Panc1 (cell line): ENCODE results near the gene POM121L12. TPM values are rescaled to one million over a fixed set of nuclear protein-coding genes. Genes with fewer than 3 reads are reported as not detected.

Source experiments
- ATAC-seq: fragments of 200-7000 bp; cut with Tn5 transposase; 2 replicates; pipeline ENCODE4 v1.9.1; 2020; ENCODE audit warnings: mild to moderate bottlenecking, moderate library complexity
- BruUV-seq: library from RNA; stranded (reverse); fragments of 400-500 nt; replicated peaks from 2 replicates; lab custom pipeline; 2021; lab: Mats Ljungman, UMichigan
- CTCF ChIA-PET: fragments of 300-600 bp; sonication (Branson Sonifier 250); formaldehyde crosslinking; loops from one replicate; lab custom pipeline; 2022; ENCODE audit warnings: antibody characterized with exemption; lab: Charles Lee
- POLR2A ChIA-PET: fragments of 300-600 bp; sonication (Branson Sonifier 250); formaldehyde crosslinking; loops from one replicate; lab custom pipeline; 2022; ENCODE audit warnings: antibody characterized with exemption; lab: Charles Lee
- DNase-seq: peaks from one replicate; pipeline ENCODE4 v3.0.0-alpha.2; 2010; ENCODE audit warnings: low read depth, low spot score
- H3K27ac ChIP-seq: 2 replicates; pipeline ENCODE4 v1.5.1; 2011; ENCODE audit warnings: mild to moderate bottlenecking, low read length, inconsistent platforms
- H3K27me3 ChIP-seq: fragments of 200-500 bp; sonication (Bioruptor generic); 2 replicates; pipeline ENCODE4 v1.6.0; 2014; ENCODE audit warnings: low read length, inconsistent platforms; ENCODE audit not compliant: control insufficient read depth, insufficient read depth
- H3K36me3 ChIP-seq: fragments of 200-500 bp; sonication (Bioruptor generic); 2 replicates; pipeline ENCODE4 v1.5.1; 2014; ENCODE audit warnings: inconsistent platforms, mild to moderate bottlenecking, low read length, moderate library complexity; ENCODE audit not compliant: control insufficient read depth, insufficient read depth
- H3K4me1 ChIP-seq: 2 replicates; pipeline ENCODE4 v1.5.1; 2011; ENCODE audit warnings: inconsistent platforms, mild to moderate bottlenecking, low read length, moderate library complexity; ENCODE audit not compliant: control insufficient read depth, insufficient read depth
- H3K4me3 ChIP-seq, 2 experiments: 2 replicates each; pipeline ENCODE4 v1.5.1; 2011 to 2012; ENCODE audit warnings: low read depth in 2 of 2, low read length in 2 of 2, mild to moderate bottlenecking in 2 of 2, inconsistent platforms in 1 of 2, moderate library complexity in 1 of 2
- H3K9me3 ChIP-seq: fragments of 200-500 bp; sonication (Bioruptor generic); 2 replicates; pipeline ENCODE4 v1.5.1; 2014; ENCODE audit warnings: low read depth, mild to moderate bottlenecking, inconsistent platforms, low read length, moderate library complexity; ENCODE audit not compliant: control insufficient read depth, insufficient read depth
- POLR2AphosphoS5 ChIP-seq: IDR thresholded peaks from 2 replicates; pipeline ENCODE4 v1.6.1; 2012; ENCODE audit warnings: mild to moderate bottlenecking, low read depth, low read length, moderate library complexity
- SIN3A ChIP-seq: IDR thresholded peaks from 2 replicates; pipeline ENCODE4 v1.6.1; 2012; ENCODE audit warnings: low read depth, mild to moderate bottlenecking, low read length, moderate library complexity, borderline replicate concordance; ENCODE audit not compliant: insufficient read depth
- TCF7L2 ChIP-seq: IDR thresholded peaks from 2 replicates; pipeline ENCODE4 v1.6.1; 2011; ENCODE audit warnings: mild to moderate bottlenecking, low read depth, low read length, inconsistent platforms
- in situ Hi-C: cut with HindIII; loops from 2 replicates; pipeline ENCODE4 v1.10.0; 2016; ENCODE audit warnings: low sequenced_read_pairs, low pct_unique_long_range_greater_than_20kb
- intact Hi-C: fragments of 100-400 bp; cut with micrococcal nuclease; formaldehyde crosslinking; loops from one replicate; pipeline ENCODE4 v1.10.0; 2022; ENCODE audit not compliant: unreplicated experiment
- total RNA-seq: library from RNA; stranded (reverse); gene quantifications from one replicate; pipeline ENCODE4 v1.2.1, GENCODE V29; 2021; ENCODE audit not compliant: unreplicated experiment
- TF ChIP-seq, protein P1 (sequence below): fragments of 450-650 bp; IDR thresholded peaks from 2 replicates; pipeline ENCODE4 v1.5.1; 2017; ENCODE audit warnings: mild to moderate bottlenecking
- TF ChIP-seq, protein P2 (sequence below), 2 experiments: IDR thresholded peaks; 2 replicates each; pipeline ENCODE4 v1.6.1; 2011 to 2012; ENCODE audit warnings: low read depth in 2 of 2, control low read depth in 1 of 2, low read length in 1 of 2, mild to moderate bottlenecking in 1 of 2, moderate library complexity in 1 of 2; ENCODE audit not compliant: insufficient read depth in 1 of 2

Gene POM121L12
- total RNA-seq, 1 experiment from 2014 or later: not detected

DNA sequence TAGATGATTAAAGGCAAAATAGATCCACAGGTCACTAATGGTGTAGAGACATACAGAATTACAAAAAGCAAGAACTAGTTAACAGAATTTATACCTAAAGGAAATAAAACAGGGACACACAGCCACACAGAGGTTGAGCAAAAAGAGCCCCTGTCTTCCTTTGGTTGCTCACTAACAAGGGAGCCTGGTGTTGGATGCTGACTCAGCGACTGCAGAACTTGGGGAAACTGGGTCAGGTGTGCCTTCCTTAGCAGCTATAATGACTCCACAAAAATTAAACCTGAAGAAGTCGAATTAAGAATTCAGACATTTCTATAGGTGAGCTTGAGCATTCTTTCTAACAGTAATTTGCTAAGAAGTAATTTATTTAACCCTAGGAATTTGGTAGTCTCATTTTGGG, 15.0 kb downstream of the POM121L12 start:
- intact Hi-C loops: no loop called here
- ChIA-PET CTCF (no interaction called here), POLR2A (no interaction called here)
- no peak for DNase-seq
- no peaks in the 10 kb centered on the region for H3K36me3 ChIP-seq
- H3K4me3 ChIP-seq: no peak overlapping the region
- BruUV-seq: no TSS peak
- no peaks in the 10 kb centered on the region for H3K27me3 ChIP-seq
- no peaks in the 10 kb centered on the region for H3K4me1 ChIP-seq
- in situ Hi-C loops: no loop called here
- TF ChIP-seq SIN3A: no peak
- no peak for TF ChIP-seq POLR2AphosphoS5
- TF ChIP-seq, protein P1, sequence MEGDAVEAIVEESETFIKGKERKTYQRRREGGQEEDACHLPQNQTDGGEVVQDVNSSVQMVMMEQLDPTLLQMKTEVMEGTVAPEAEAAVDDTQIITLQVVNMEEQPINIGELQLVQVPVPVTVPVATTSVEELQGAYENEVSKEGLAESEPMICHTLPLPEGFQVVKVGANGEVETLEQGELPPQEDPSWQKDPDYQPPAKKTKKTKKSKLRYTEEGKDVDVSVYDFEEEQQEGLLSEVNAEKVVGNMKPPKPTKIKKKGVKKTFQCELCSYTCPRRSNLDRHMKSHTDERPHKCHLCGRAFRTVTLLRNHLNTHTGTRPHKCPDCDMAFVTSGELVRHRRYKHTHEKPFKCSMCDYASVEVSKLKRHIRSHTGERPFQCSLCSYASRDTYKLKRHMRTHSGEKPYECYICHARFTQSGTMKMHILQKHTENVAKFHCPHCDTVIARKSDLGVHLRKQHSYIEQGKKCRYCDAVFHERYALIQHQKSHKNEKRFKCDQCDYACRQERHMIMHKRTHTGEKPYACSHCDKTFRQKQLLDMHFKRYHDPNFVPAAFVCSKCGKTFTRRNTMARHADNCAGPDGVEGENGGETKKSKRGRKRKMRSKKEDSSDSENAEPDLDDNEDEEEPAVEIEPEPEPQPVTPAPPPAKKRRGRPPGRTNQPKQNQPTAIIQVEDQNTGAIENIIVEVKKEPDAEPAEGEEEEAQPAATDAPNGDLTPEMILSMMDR: no peak
- TF ChIP-seq TCF7L2: no peak
- TF ChIP-seq, protein P2, sequence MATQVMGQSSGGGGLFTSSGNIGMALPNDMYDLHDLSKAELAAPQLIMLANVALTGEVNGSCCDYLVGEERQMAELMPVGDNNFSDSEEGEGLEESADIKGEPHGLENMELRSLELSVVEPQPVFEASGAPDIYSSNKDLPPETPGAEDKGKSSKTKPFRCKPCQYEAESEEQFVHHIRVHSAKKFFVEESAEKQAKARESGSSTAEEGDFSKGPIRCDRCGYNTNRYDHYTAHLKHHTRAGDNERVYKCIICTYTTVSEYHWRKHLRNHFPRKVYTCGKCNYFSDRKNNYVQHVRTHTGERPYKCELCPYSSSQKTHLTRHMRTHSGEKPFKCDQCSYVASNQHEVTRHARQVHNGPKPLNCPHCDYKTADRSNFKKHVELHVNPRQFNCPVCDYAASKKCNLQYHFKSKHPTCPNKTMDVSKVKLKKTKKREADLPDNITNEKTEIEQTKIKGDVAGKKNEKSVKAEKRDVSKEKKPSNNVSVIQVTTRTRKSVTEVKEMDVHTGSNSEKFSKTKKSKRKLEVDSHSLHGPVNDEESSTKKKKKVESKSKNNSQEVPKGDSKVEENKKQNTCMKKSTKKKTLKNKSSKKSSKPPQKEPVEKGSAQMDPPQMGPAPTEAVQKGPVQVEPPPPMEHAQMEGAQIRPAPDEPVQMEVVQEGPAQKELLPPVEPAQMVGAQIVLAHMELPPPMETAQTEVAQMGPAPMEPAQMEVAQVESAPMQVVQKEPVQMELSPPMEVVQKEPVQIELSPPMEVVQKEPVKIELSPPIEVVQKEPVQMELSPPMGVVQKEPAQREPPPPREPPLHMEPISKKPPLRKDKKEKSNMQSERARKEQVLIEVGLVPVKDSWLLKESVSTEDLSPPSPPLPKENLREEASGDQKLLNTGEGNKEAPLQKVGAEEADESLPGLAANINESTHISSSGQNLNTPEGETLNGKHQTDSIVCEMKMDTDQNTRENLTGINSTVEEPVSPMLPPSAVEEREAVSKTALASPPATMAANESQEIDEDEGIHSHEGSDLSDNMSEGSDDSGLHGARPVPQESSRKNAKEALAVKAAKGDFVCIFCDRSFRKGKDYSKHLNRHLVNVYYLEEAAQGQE (IDR thresholded peaks at IDR 0.05; ENCODE audit: insufficient read depth in 1 of 2, low read depth in 2 of 2, low read length in 1 of 2): no peak
- H3K27ac ChIP-seq: no peak overlapping the region
- ATAC-seq: no peak
- no peaks in the 10 kb centered on the region for H3K9me3 ChIP-seq

DNA sequence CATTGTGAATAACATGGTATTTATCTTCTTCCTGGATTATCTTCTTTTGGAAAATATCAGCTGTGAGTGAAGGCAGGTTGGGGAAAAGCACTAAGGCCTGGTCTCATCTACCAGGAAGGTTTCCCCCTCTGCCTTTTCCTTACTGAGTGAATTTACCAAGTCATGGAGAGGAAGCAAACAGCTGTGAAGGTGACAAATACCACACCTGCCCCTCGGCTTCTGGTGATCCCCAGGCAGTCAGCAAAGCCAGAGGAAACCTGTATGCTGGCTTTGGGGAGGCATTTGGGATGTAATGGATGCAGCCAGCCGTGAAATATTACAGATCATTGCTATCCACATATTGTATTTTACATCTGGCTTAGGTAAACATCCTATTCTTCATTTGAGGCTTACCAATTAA, 24.2 kb downstream of the POM121L12 start:
- Histone ChIP-seq H3K27ac (no peak overlapping the region), H3K4me3 (no peak overlapping the region), H3K36me3 (no peaks in the 10 kb centered on the region), H3K9me3 (no peaks in the 10 kb centered on the region), H3K27me3 (no peaks in the 10 kb centered on the region), H3K4me1 (no peaks in the 10 kb centered on the region)
- CTCF ChIA-PET: no interaction called here
- in situ Hi-C loops (no loop called here), intact Hi-C loops (no loop called here)
- no peak for ATAC-seq
- no peak for DNase-seq
- POLR2A ChIA-PET: no interaction called here
- TF ChIP-seq POLR2AphosphoS5 (no peak), SIN3A (no peak), TCF7L2 (no peak)
- TF ChIP-seq, protein P2 (IDR thresholded peaks at IDR 0.05; ENCODE audit: insufficient read depth in 1 of 2, low read depth in 2 of 2, low read length in 1 of 2): no peak
- TF ChIP-seq, protein P1: no peak
- no TSS peak for BruUV-seq
